ENCODE measurements around the gene CNTNAP2.
"Not testable (repeated sequence)": the region's sequence is repeated elsewhere in the genome, so short reads cannot be mapped to it uniquely, and the experiment has no call there.

The CNTNAP2 gene

DNA sequence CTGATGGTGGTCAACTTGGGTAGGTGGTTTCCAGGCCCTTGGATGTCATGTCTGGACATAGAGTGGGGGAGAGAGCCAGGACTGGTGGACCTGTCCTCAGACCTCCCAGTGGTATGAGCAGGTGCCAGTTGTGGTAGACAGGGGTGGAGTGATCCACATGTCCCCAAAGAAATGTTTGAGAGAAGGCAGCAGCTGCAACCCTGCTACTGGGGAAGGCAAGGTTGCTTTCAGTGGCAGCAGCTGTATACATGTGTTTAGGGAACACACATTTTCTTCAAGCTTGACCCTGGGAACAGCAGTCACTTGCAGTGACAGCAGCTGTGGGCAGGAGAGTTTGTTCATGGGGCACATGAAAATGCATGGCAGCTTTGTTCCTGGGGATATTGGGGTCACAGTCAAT, 1591.3 kb downstream of the CNTNAP2 start:
- Histone ChIP-seq H3K79me2 (ENCODE audit: control insufficient read depth, insufficient read depth, low read length, unreplicated experiment) (no peaks in the 10 kb centered on the region), H3K27me3 (ENCODE audit: insufficient read depth, low read length) (no peaks in the 10 kb centered on the region), H3K36me3 (ENCODE audit: insufficient read depth, low read length) (no peaks in the 10 kb centered on the region), H3K4me3 (ENCODE audit: low read depth, low read length) (no peak overlapping the region), H3K27ac (ENCODE audit: low read depth, low read length) (no peak overlapping the region), H3K4me1 (ENCODE audit: control insufficient read depth, insufficient read depth, low read length, unreplicated experiment) (no peaks in the 10 kb centered on the region), H2AFZ (ENCODE audit: low read length, unreplicated experiment) (no peak overlapping the region)

GRCh38 chr7:147708871-147709270, 1592.3 kb downstream of the CNTNAP2 start:
- no peaks in the 10 kb centered on the region for H3K4me1 ChIP-seq (ENCODE audit: control insufficient read depth, insufficient read depth, low read length, unreplicated experiment)
- no peak overlapping the region for H2AFZ ChIP-seq (ENCODE audit: low read length, unreplicated experiment)
- H3K27me3 ChIP-seq (ENCODE audit: insufficient read depth, low read length) = no peaks in the 10 kb centered on the region
- no peaks in the 10 kb centered on the region for H3K79me2 ChIP-seq (ENCODE audit: control insufficient read depth, insufficient read depth, low read length, unreplicated experiment)
- H3K27ac ChIP-seq (ENCODE audit: low read depth, low read length) = no peak overlapping the region
- no peak overlapping the region for H3K4me3 ChIP-seq (ENCODE audit: low read depth, low read length)
- no peaks in the 10 kb centered on the region for H3K36me3 ChIP-seq (ENCODE audit: insufficient read depth, low read length)

- H3K36me3 ChIP-seq (ENCODE audit: insufficient read depth, low read length) = no peaks in the 10 kb centered on the region
- H3K27me3 ChIP-seq (ENCODE audit: insufficient read depth, low read length) = no peaks in the 10 kb centered on the region
- H3K79me2 ChIP-seq (ENCODE audit: control insufficient read depth, insufficient read depth, low read length, unreplicated experiment) = no peaks in the 10 kb centered on the region
- no peak overlapping the region for H3K4me3 ChIP-seq (ENCODE audit: low read depth, low read length)
- H2AFZ ChIP-seq (ENCODE audit: low read length, unreplicated experiment) = no peak overlapping the region
- no peaks in the 10 kb centered on the region for H3K4me1 ChIP-seq (ENCODE audit: control insufficient read depth, insufficient read depth, low read length, unreplicated experiment)
- H3K27ac ChIP-seq (ENCODE audit: low read depth, low read length) = no peak overlapping the region
These were observed 1594.8 kb downstream of the CNTNAP2 start for GRCh38 chr7:147711447-147711846.

DNA sequence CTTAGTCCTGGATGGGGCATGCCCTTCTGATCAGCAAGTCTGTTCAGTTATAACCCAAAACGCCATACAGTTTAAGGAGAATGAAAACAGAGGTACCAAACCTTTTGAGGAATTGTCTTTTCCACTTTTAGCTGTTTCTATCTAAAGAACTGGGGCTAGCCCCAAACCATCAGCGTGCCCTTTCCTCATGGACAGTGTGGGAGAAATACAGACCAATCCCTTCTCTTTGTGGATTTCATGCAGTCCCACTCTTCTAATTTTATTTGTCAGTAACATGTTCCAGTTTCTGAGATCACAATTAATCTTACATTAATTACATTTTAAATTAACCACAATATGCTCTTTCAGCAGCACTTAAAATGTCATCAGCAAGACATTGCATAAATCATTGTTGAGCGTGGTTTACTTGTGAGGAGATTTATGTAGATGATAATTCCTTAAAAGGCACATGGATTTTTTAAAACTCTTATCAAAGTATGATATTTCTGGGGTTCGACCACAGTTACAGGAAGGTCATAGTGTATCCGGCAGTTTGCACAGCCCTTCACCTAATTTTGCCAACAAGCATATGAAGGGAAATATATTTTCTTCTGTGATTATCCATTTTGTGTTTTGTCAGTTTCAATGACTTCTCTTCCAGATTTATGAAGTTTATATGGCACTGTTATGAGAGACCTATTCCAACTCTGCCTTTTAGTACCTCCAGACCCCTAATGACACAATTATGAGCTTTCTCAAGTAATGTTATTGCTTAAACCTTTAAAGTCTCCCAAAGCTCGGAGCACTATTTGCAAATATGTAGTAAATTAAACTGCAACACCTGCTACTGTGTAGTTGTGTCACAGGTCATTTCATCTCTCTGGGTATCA, 1605.6 kb downstream of the CNTNAP2 start:
- no peaks in the 10 kb centered on the region for H3K4me1 ChIP-seq (ENCODE audit: control insufficient read depth, insufficient read depth, low read length, unreplicated experiment)
- no peaks in the 10 kb centered on the region for H3K36me3 ChIP-seq (ENCODE audit: insufficient read depth, low read length)
- H3K27ac ChIP-seq (ENCODE audit: low read depth, low read length) = no peak overlapping the region
- H3K79me2 ChIP-seq (ENCODE audit: control insufficient read depth, insufficient read depth, low read length, unreplicated experiment) = no peaks in the 10 kb centered on the region
- H2AFZ ChIP-seq (ENCODE audit: low read length, unreplicated experiment) = no peak overlapping the region
- no peak overlapping the region for H3K4me3 ChIP-seq (ENCODE audit: low read depth, low read length)
- H3K27me3 ChIP-seq (ENCODE audit: insufficient read depth, low read length) = no peaks in the 10 kb centered on the region

DNA sequence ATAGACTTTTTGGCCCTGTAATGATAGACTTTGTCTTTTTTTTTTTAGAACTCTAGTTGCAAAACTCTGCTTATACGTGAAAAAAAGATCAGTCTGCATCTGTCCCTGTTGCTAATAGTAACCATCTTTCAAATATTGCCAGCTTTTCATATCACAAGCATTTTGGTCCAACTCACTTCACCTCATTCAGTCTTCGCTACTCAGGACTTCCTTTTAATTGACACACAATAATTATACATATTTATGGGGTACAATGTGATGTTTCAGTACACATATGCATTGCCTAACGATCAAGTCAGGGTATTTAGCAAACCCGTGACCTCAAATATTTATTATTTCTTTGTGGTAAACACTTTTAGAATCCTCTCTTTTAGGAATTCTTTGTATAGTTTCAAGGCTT, 1606.9 kb downstream of the CNTNAP2 start:
- Histone ChIP-seq H3K27ac (ENCODE audit: low read depth, low read length) (no peak overlapping the region), H3K36me3 (ENCODE audit: insufficient read depth, low read length) (no peaks in the 10 kb centered on the region), H3K27me3 (ENCODE audit: insufficient read depth, low read length) (no peaks in the 10 kb centered on the region), H3K4me3 (ENCODE audit: low read depth, low read length) (no peak overlapping the region), H2AFZ (ENCODE audit: low read length, unreplicated experiment) (no peak overlapping the region), H3K79me2 (ENCODE audit: control insufficient read depth, insufficient read depth, low read length, unreplicated experiment) (no peaks in the 10 kb centered on the region), H3K4me1 (ENCODE audit: control insufficient read depth, insufficient read depth, low read length, unreplicated experiment) (no peaks in the 10 kb centered on the region)

- Histone ChIP-seq H2AFZ (ENCODE audit: low read length, unreplicated experiment) (no peak overlapping the region), H3K27ac (ENCODE audit: low read depth, low read length) (no peak overlapping the region), H3K4me1 (ENCODE audit: control insufficient read depth, insufficient read depth, low read length, unreplicated experiment) (no peaks in the 10 kb centered on the region), H3K36me3 (ENCODE audit: insufficient read depth, low read length) (no peaks in the 10 kb centered on the region), H3K79me2 (ENCODE audit: control insufficient read depth, insufficient read depth, low read length, unreplicated experiment) (no peaks in the 10 kb centered on the region), H3K4me3 (ENCODE audit: low read depth, low read length) (no peak overlapping the region), H3K27me3 (ENCODE audit: insufficient read depth, low read length) (no peaks in the 10 kb centered on the region)
These were observed 1614.7 kb downstream of the CNTNAP2 start for GRCh38 chr7:147731311-147731710.

DNA sequence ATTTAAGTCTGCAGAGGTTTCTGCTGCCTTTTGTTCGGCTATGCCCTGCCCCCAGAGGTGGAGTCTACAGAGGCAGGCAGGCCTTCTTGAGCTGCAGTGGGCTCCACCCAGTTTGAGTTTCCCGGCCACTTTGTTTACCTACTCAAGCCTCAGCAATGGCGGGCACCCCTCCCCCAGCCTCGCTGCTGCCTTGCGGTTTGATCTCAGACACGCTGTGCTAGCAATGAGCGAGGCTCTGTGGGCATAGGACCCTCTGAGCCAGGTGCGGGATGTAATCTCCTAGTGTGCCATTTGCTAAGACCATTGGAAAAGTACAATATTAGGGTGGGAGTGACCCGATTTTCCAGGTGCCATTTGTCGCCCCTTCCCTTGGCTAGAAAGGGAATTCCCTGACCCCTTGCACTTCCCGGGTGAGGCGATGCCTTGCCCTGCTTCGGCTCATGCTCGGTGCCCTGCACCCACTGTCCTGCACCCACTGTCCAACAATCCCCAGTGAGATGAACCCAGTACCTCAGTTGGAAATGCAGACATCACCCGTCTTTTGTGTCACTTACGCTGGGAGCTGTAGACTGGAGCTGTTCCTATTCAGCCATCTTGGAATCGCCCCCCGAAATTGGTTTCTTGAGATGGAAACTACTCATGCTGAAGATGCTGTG, 1621.1 kb downstream of the CNTNAP2 start:
- not testable (repeated sequence) for H2AFZ ChIP-seq (ENCODE audit: low read length, unreplicated experiment); H3K4me1 ChIP-seq (ENCODE audit: control insufficient read depth, insufficient read depth, low read length, unreplicated experiment); H3K27ac ChIP-seq (ENCODE audit: low read depth, low read length); H3K27me3 ChIP-seq (ENCODE audit: insufficient read depth, low read length); H3K36me3 ChIP-seq (ENCODE audit: insufficient read depth, low read length); H3K79me2 ChIP-seq (ENCODE audit: control insufficient read depth, insufficient read depth, low read length, unreplicated experiment); H3K4me3 ChIP-seq (ENCODE audit: low read depth, low read length)

DNA sequence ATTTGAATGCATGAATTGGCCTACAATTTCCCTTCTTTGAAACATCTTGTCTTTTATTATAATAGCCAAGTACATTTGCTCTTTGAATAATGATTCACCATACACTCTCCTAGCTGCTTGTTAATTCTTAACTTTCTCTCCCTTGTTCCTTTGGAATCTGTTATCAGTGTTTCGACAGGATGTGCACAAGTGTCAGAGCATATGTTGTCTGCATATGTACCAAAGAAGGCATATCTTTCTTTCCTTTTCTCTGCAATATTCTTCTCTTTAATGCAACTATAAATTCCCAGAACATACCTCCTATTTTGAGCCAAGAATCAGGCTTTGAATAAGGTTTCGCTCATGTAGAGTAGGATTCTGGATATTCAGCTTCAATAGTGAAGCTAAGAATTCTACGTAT, 1625.7 kb downstream of the CNTNAP2 start:
- Histone ChIP-seq H2AFZ (ENCODE audit: low read length, unreplicated experiment) (no peak overlapping the region), H3K4me3 (ENCODE audit: low read depth, low read length) (no peak overlapping the region), H3K79me2 (ENCODE audit: control insufficient read depth, insufficient read depth, low read length, unreplicated experiment) (no peaks in the 10 kb centered on the region), H3K27ac (ENCODE audit: low read depth, low read length) (no peak overlapping the region), H3K36me3 (ENCODE audit: insufficient read depth, low read length) (no peaks in the 10 kb centered on the region), H3K27me3 (ENCODE audit: insufficient read depth, low read length) (no peaks in the 10 kb centered on the region; the same call in 1 of the 2 replicates), H3K4me1 (ENCODE audit: control insufficient read depth, insufficient read depth, low read length, unreplicated experiment) (no peaks in the 10 kb centered on the region)

DNA sequence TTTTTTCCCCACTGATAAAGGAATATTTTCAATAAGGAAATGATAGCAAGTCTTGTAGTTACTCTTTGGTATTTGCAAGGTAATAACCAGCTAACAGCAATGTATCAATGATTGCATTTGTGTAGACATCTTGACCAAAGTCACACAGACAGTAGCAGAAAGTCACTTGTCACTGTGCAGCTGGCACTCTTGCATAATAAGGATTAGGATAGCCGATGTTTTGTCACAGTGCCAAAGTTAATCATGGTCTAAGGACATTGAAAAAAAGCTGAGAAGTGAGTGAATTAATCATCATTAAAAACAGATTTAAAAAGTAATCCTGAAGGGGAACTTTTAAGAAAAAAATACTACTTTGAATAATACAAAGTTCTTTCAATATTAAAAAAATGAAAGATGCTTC, 1639.7 kb downstream of the CNTNAP2 start:
- Histone ChIP-seq H3K79me2 (ENCODE audit: control insufficient read depth, insufficient read depth, low read length, unreplicated experiment) (no peaks in the 10 kb centered on the region), H3K27me3 (ENCODE audit: insufficient read depth, low read length) (no peaks in the 10 kb centered on the region), H2AFZ (ENCODE audit: low read length, unreplicated experiment) (no peak overlapping the region), H3K4me1 (ENCODE audit: control insufficient read depth, insufficient read depth, low read length, unreplicated experiment) (no peaks in the 10 kb centered on the region), H3K27ac (ENCODE audit: low read depth, low read length) (no peak overlapping the region), H3K36me3 (ENCODE audit: insufficient read depth, low read length) (no peaks in the 10 kb centered on the region), H3K4me3 (ENCODE audit: low read depth, low read length) (no peak overlapping the region)

GRCh38 chr7:147759327-147759943, 1642.8 kb downstream of the CNTNAP2 start:
- Histone ChIP-seq H3K36me3 (ENCODE audit: insufficient read depth, low read length) (no peaks in the 10 kb centered on the region), H3K79me2 (ENCODE audit: control insufficient read depth, insufficient read depth, low read length, unreplicated experiment) (no peaks in the 10 kb centered on the region), H3K4me1 (ENCODE audit: control insufficient read depth, insufficient read depth, low read length, unreplicated experiment) (no peaks in the 10 kb centered on the region), H2AFZ (ENCODE audit: low read length, unreplicated experiment) (no peak overlapping the region), H3K27ac (ENCODE audit: low read depth, low read length) (no peak overlapping the region), H3K4me3 (ENCODE audit: low read depth, low read length) (no peak overlapping the region), H3K27me3 (ENCODE audit: insufficient read depth, low read length) (no peaks in the 10 kb centered on the region)

GRCh38 chr7:147765301-147765700, 1648.7 kb downstream of the CNTNAP2 start:
- no peaks in the 10 kb centered on the region for H3K79me2 ChIP-seq (ENCODE audit: control insufficient read depth, insufficient read depth, low read length, unreplicated experiment)
- no peak overlapping the region for H3K27ac ChIP-seq (ENCODE audit: low read depth, low read length)
- no peaks in the 10 kb centered on the region for H3K4me1 ChIP-seq (ENCODE audit: control insufficient read depth, insufficient read depth, low read length, unreplicated experiment)
- H3K27me3 ChIP-seq (ENCODE audit: insufficient read depth, low read length) = no peaks in the 10 kb centered on the region
- no peak overlapping the region for H3K4me3 ChIP-seq (ENCODE audit: low read depth, low read length)
- no peak overlapping the region for H2AFZ ChIP-seq (ENCODE audit: low read length, unreplicated experiment)
- H3K36me3 ChIP-seq (ENCODE audit: insufficient read depth, low read length) = no peaks in the 10 kb centered on the region
